Left colon (tissue), 2 donors: ENCODE data around the gene MEF2A. TPM values are rescaled to one million over a fixed set of nuclear protein-coding genes. Genes with fewer than 3 reads are reported as not detected.

Experiments used
- ATAC-seq: fragments of 200-7000 bp; cut with Tn5 transposase; one replicate; pipeline ENCODE4 v1.9.1; 2020; ENCODE audit warnings: mild to moderate bottlenecking, moderate library complexity
- DNase-seq, 2 donors: peaks; one replicate each; pipeline ENCODE4 v3.0.0-alpha.2; 2020
- intact Hi-C, 2 donors: fragments of 100-400 bp; cut with DNase I in 1 of 2; cut with micrococcal nuclease in 1 of 2; formaldehyde crosslinking; loops; one replicate each; pipeline versions ENCODE4 v1.11.2 to v1.14.0; 2022; cut with DNase I, micrococcal nuclease
- total RNA-seq, 2 donors: library from RNA; stranded (reverse); fragmentation: NEBNext Ultra II Directional; extraction: Animal tissue kit (Norgen Biotek cat#: 25700); gene quantifications; one replicate each; pipeline ENCODE4 v1.2.1, GENCODE V29; 2021
- donor health status: DM: no; HTN: no; CAD: no.
- donor health status: DM: yes; HTN: yes; CAD: no.

Gene MEF2A
- total RNA-seq, 2 donors from 2014 or later = 35.3 to 40.5 TPM

DNA sequence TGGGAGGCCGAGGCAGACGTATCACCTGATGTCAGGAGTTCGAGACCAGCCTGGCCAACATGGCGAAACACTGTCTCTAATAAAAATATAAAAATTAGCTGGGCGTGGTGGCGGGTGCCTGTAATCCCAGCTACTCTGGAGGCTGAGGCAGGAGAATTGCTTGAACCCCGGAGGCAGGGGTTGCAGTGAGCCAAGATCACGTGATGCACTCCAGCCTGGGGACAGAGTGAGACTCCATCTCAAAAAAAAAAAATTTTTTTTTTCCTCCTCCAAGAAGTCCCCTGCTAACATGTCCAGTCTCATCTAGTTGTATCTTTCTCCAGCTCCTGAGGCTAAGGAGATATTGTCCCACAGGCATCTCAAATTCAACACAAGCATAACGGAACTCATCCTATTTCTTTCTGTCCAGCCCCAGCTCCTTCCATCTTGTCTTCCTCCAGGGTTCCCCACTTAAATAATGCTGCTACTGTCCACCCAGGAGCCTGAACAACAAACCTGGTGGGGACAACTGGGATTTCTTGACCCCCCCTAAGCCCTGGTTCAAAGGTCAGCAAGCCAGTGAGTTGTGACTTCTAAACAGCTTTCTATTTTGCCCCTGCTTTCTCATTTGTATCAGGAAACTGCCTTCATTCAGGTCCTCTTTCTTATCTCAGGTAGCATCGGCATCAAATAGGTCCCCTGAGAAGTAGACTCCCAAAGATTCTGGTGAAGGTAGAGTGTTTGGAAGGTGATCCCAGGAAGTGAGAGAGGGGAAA lies 4.1 kb upstream of the MEF2A start:
- DNase-seq (no peak), ATAC-seq (no peak)
- intact Hi-C loops = no loop called here

DNA sequence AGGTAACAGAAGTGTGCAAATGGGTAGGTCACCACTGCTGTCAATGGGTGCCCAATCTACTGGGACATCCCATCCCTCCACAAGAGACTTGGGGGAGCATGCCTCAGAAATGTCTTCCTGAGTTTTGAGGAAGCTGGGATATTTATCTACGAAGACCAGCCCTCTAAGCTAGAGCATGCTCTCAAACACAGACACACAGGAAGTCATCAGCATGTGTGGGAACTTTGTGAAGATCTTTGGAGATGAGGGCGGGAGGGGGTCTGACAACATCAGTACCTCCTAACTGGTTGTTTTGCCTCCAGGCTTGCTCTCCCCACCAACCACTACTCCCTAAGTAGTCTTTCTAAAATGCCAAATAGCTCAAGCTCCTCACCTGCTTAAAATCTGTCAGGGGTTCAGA lies 3.5 kb upstream of the MEF2A start:
- ATAC-seq (no peak), DNase-seq (no peak)
- intact Hi-C loops = no loop called here

GRCh38 chr15:99564221-99565048 lies 1.3 kb upstream of the MEF2A start:
- intact Hi-C loops = no loop called here
- no peak for ATAC-seq
- DNase-seq = peak in 1 of 2 donors; percentile 26

DNA sequence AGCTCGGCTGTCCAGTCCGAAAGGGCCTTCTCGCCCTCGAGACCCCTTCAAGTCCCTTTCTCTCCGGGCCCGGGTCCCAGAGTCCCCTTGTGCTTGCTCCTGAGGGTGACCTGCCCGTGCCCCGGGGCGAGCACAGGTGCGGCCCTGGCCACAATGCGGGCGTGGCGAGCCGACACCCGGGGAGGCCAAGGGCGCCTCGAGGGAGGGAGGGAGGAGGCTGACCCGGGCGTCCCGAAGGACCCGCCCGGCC lies 810 bp upstream of the MEF2A start:
- peak; percentile 78 to 83 for DNase-seq
- intact Hi-C loops = no loop called here
- ATAC-seq = no peak

DNA sequence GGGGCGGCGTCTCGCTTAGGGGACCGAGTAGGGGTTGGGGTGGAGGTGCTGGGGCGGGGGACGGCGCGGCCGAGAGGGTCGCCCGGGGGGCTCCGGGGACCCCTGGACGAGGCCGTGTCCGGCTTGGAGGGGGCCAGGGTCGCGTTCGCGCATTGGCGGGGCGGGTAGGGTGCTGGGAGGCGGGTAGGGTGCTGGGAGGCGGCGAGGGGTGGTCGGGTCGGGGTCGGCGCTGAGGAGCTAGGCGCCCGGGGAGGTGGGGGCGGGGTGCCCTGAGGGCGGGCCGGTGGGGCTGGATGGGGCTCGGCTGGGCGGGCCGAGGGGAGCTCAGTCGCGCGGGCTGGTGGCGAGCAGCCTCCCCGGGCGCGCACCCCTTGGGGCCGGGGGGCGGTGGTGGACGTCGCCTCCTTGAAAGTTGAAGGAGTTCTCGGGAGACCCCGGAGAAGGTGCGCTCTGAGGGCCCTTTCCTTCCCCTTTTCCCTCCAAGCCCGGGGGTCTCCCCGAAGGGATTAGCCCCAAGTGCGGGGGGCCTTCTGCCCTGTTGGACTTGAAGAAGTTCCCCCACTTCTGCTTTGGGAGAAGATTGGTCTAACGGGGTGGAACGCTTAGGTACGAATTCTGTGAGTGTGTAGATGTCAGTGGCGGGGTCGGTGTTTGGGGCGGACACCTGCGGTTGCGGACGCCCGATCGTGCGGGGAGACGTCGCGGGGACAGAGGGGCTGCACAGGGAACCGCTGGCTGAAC lies 543 bp downstream of the MEF2A start:
- peak; percentile 30 for ATAC-seq
- peak in 1 of 2 donors; percentile 55 for DNase-seq

DNA sequence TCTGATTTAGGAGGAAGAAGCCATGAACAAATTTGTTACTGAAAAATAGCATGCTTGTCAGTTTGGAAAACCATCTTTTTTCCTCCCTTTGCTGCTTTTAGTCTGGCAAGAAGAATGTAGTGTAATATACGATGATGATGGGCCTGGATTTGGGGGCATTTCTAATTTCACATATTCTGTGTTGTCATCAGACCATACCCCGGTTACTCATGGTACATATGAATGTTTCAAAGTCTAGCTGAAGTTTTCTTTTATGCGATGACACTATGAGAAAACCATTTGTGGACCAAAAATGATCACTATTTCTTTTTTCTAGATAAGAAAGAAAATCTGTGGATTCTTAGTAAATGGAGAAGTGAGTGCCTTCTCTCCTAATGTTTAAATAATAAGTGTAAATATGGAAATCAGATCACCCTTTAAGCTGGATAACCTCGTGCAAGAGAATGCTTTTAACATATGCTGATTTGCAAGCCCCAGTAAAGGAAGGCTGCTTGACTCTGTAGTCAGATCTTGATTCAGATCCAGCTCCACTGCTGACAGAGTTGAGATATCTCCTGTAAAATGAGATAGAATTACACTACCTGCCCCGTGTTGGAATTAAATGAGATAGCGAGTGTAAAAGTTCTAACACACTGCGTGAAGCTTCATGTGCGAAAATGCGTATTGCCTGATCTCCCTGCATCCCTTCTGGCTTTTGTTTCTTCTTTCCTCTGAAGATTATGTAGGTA lies 3.0 kb downstream of the MEF2A start:
- intact Hi-C loops = no loop called here
- ATAC-seq (no peak), DNase-seq (no peak)

More for the DNA sequence above, 543 bp downstream of the MEF2A start:
- intact Hi-C loops = no loop called here

DNA sequence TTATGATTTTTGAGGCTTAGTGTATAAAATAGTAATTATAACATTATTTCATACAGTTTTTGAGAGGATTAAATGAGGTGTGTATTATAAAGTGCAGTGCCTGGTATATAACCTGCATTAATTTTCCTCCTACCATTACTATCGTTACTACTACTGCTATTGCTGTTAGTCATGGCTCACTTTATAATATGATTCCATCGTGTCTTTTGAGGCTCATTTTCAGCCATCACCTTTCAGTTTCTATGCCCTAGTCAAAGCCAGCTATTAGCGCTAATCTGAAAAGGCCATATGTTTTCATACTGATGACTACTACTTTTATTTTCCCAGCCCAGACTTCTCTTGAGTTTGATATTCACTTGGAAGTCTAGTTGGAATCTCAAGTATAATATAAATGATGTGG lies 5.5 kb downstream of the MEF2A start:
- intact Hi-C loops = no loop called here
- ATAC-seq (no peak), DNase-seq (no peak)

GRCh38 chr15:99574048-99574447 lies 8.3 kb downstream of the MEF2A start:
- ATAC-seq (peak; percentile 81), DNase-seq (no peak)
- intact Hi-C loops = no loop called here

DNA sequence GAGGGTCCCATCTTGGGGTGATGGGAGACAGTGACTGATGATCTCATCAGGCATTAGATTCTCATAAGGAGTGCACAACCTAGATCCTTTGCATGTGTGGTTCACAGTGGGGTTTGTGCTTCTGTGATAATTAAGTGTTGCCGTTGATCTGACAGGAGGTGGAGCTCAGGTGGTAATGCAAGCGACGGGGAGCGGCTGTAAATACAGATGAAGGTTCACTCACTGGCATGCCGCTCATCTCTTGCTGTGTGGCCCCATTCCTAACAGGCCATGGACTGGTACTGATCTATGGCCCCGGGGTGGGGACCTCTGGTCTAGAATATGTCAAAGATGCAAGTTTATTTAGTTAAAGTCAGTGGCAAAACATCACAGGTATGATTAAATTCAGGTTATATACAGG lies 8.7 kb downstream of the MEF2A start:
- intact Hi-C loops = no loop called here
- DNase-seq (peak in 1 of 2 donors; percentile 26), ATAC-seq (peak; percentile 72)

- ATAC-seq = no peak
- intact Hi-C loops = no loop called here
- DNase-seq = no peak
Observed at GRCh38 chr15:99578809-99579208, 13.0 kb downstream of the MEF2A start.

- DNase-seq (no peak), ATAC-seq (no peak)
- intact Hi-C loops = no loop called here
Observed at GRCh38 chr15:99580076-99580475, 14.3 kb downstream of the MEF2A start.

GRCh38 chr15:99582508-99582960 lies 16.8 kb downstream of the MEF2A start:
- DNase-seq = no peak
- ATAC-seq = no peak
- intact Hi-C loops = no loop called here

DNA sequence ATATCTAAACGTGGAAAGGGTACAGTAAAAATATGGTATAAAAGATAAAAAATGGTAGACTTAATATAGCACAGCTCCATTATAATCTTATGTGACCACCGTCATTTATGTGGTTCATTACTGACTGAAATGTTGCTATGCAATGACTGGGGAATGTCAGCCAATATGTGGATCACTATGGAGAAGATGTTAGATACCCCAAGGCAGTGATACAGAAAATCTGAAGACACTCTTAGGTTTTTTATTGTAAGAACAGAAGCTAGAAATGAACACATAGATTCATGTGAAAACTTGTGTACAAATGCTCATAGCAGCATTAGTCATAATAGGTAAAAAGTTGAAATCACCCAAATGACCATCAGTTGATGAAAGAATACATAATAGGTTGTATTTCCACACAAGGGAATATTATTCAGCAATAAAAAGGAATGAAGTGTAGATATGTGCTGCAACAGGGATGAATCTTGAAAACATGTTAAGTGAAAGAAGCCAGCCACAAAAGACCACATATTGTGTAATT lies 18.4 kb downstream of the MEF2A start:
- intact Hi-C loops = no loop called here
- no peak for ATAC-seq
- no peak for DNase-seq

- intact Hi-C loops = no loop called here
- no peak for DNase-seq
- no peak for ATAC-seq
Observed at GRCh38 chr15:99586121-99586520, 20.3 kb downstream of the MEF2A start.

DNA sequence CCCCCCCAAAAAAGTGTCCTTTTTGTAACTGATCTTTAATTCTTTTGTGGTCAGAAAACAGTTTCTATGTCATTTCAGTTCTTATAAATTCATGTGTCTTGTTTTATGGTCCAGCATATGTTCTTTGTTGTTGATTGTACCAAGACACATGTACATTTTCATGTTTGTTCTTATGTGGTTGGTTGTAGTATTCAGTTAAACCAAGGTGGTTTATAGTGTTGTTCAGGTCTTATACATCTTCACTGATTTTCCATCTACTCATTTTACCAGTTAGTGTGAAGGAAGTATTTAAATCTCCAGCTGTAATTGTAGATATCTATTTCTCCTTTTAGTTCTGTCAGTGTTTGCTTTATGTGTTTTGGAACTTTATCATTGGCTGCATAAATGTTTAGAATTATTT lies 24.0 kb downstream of the MEF2A start:
- ATAC-seq (no peak), DNase-seq (no peak)
- intact Hi-C loops = no loop called here

GRCh38 chr15:99590913-99591646 lies 25.3 kb downstream of the MEF2A start:
- DNase-seq (no peak), ATAC-seq (peak; percentile 27)
- intact Hi-C loops = no loop called here

DNA sequence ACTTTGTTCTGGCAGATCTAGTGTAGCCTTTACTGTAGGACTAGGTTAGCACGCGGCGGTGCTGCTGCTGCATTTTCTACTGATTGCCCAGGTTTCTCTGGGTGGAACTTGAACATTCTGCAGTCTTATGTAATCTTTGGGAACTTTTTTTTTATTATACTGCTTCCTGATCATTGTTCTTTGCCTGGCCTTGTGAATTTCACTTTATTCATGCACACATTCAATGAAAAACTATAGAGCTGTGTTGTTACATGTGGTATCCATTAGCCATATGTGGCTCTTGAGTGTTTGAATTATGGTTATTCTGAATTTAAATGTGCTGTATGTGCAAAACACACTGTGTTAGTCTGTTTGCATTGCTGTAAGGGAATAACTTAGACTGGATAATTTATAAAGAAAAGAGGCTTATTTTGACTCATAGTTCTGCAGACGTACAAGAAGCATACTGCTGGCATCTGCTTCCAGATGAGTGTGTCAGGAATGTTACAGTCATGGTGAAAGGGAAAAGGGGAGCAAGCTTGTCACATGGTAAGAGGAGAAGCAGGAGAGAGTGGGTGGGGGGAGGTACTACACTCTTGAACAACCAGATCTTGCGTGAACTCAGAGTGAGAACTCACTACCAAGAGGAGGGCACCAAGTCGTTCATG lies 26.5 kb downstream of the MEF2A start:
- DNase-seq (no peak), ATAC-seq (peak; percentile 63)
- intact Hi-C loops = no loop called here

DNA sequence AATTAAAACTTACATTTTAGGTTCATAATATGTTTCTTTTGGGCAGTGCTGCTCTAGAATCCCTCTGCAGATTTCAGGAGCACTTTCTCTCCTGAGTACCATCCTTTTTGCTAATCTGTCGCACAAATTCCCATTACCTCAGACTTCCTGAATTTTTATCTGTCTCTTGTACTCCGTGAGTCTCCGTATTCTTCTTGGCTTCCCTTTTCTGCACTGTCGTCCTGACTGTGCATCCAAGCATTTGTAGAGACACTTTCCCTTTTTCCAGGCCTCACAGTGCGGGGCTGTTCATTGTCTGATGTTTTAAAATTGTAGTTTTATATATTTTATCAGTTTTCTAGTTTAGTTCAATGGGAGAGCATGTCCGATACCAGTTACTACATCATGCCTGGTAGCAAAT lies 27.3 kb downstream of the MEF2A start:
- DNase-seq = no peak
- intact Hi-C loops = no loop called here
- no peak for ATAC-seq
